ENCODE data around the gene DNASE1. TPM values are rescaled to one million over a fixed set of nuclear protein-coding genes. Genes with fewer than 3 reads are reported as not detected.

Gene DNASE1
- total RNA-seq, 1 experiment from 2014 or later = 26.0 TPM

DNA sequence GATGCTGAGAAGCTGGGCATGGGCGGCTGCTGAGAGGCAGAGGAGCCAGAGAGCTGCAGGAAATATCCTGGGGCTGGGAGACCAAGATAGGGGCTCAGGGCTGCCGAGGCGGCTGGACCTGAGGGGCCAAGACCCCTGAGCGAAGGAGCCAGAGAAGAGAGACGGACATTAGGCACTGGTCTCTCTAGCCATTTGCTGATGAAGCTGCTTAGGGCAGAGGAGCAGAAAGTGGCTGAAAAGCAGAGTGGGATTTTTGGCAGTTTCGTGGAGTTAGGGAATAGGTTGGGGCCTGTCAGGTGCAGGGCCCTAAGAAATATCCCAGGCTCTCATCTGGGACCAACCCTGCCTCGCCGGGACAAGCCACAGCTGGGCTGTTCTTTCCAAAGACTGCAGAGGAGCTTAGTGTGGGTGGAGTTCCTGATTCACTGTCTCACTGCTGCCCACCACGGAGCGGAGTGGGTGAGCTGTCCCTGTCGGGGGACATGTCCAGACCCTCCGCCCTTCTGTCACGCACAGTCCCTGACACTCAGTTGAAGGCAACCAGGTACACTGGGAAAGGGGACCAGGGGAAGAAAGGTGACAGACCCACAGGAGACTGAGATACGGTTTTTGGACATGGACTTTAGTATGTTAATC is 11.3 kb upstream of the DNASE1 start:
- intact Hi-C loops (cut with micrococcal nuclease; ENCODE audit: unreplicated experiment) = no loop called here
- CTCF ChIA-PET = interaction anchor here (0.5 to 1.1 kb wide), 3 partner anchors 29 to 48 kb away, joined by 3 to 5 read pairs (median 3); no protein-coding TSS in a partner anchor
- Mint-ChIP-seq H3K27me3 (ENCODE audit: unreplicated experiment) (no peaks in the 10 kb centered on the region), H3K9me3 (ENCODE audit: low read depth, unreplicated experiment) (no peaks in the 10 kb centered on the region), H3K27ac (ENCODE audit: unreplicated experiment) (peak overlapping the region; percentile 5), H3K4me1 (ENCODE audit: low read depth, unreplicated experiment) (peaks cover 34% of the 10 kb centered on the region), H3K4me3 (ENCODE audit: low read depth, unreplicated experiment) (peak overlapping the region; percentile 29), H3K36me3 (ENCODE audit: insufficient read depth, unreplicated experiment) (peaks cover 30% of the 10 kb centered on the region)
- DNase-seq = no peak
- BruUV-seq (replicated peaks) = no TSS peak
- TF ChIP-seq, protein P1, sequence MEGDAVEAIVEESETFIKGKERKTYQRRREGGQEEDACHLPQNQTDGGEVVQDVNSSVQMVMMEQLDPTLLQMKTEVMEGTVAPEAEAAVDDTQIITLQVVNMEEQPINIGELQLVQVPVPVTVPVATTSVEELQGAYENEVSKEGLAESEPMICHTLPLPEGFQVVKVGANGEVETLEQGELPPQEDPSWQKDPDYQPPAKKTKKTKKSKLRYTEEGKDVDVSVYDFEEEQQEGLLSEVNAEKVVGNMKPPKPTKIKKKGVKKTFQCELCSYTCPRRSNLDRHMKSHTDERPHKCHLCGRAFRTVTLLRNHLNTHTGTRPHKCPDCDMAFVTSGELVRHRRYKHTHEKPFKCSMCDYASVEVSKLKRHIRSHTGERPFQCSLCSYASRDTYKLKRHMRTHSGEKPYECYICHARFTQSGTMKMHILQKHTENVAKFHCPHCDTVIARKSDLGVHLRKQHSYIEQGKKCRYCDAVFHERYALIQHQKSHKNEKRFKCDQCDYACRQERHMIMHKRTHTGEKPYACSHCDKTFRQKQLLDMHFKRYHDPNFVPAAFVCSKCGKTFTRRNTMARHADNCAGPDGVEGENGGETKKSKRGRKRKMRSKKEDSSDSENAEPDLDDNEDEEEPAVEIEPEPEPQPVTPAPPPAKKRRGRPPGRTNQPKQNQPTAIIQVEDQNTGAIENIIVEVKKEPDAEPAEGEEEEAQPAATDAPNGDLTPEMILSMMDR (IDR thresholded peaks at IDR 0.05; ENCODE audit: unreplicated experiment) = no peak

DNA sequence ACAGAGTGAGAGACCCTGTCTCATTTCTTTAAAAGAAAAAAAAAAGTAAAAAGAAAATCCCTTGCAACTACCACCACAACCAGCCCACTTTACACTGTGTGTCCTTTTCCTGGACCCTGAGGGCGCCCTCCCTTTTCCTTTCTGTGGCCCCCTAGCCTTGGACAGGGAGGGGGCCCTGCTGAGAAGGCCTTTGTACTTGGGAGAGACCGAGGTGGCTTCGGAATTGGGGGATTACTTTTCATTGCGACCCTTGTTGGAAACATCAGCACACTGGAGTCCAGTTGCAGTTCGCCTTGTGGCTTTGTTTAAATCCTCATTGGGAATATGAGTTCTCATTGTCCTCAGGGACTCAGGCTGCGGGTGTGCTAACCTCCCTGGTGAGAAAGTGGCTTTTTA is 9.4 kb upstream of the DNASE1 start:
- TF ChIP-seq, protein P1 (IDR thresholded peaks at IDR 0.05; ENCODE audit: unreplicated experiment) = no peak
- Mint-ChIP-seq H3K4me3 (ENCODE audit: low read depth, unreplicated experiment) (no peak overlapping the region), H3K27ac (ENCODE audit: unreplicated experiment) (peak overlapping the region; percentile 16), H3K9me3 (ENCODE audit: low read depth, unreplicated experiment) (no peaks in the 10 kb centered on the region), H3K4me1 (ENCODE audit: low read depth, unreplicated experiment) (peaks cover 34% of the 10 kb centered on the region), H3K36me3 (ENCODE audit: insufficient read depth, unreplicated experiment) (peaks cover 30% of the 10 kb centered on the region), H3K27me3 (ENCODE audit: unreplicated experiment) (no peaks in the 10 kb centered on the region)
- intact Hi-C loops (cut with micrococcal nuclease; ENCODE audit: unreplicated experiment) = no loop called here
- DNase-seq = no peak
- BruUV-seq (replicated peaks) = no TSS peak
- CTCF ChIA-PET = no interaction called here

- TF ChIP-seq, protein P1 (IDR thresholded peaks at IDR 0.05; ENCODE audit: unreplicated experiment) = no peak
- DNase-seq = no peak
- no TSS peak for BruUV-seq (replicated peaks)
- no peaks in the 10 kb centered on the region for H3K9me3 Mint-ChIP-seq (ENCODE audit: low read depth, unreplicated experiment)
- intact Hi-C loops (cut with micrococcal nuclease; ENCODE audit: unreplicated experiment) = no loop called here
- peak overlapping the region; percentile 16 for H3K27ac Mint-ChIP-seq (ENCODE audit: unreplicated experiment)
- peak overlapping the region; percentile 11 for H3K4me3 Mint-ChIP-seq (ENCODE audit: low read depth, unreplicated experiment)
- no peaks in the 10 kb centered on the region for H3K27me3 Mint-ChIP-seq (ENCODE audit: unreplicated experiment)
- CTCF ChIA-PET = interaction anchor here (0.6 to 1.2 kb wide), 3 partner anchors 8 to 79 kb away, joined by 3 to 6 read pairs (median 6); no protein-coding TSS in a partner anchor
- H3K36me3 Mint-ChIP-seq (ENCODE audit: insufficient read depth, unreplicated experiment) = peaks cover 36% of the 10 kb centered on the region
- peaks cover 34% of the 10 kb centered on the region for H3K4me1 Mint-ChIP-seq (ENCODE audit: low read depth, unreplicated experiment)
These were observed 8.8 kb upstream of the DNASE1 start for GRCh38 chr16:3645504-3646347.

GRCh38 chr16:3646348-3646920 is 8.1 kb upstream of the DNASE1 start:
- Mint-ChIP-seq H3K4me3 (ENCODE audit: low read depth, unreplicated experiment) (peak overlapping the region; percentile 11), H3K27ac (ENCODE audit: unreplicated experiment) (peak overlapping the region; percentile 16), H3K9me3 (ENCODE audit: low read depth, unreplicated experiment) (no peaks in the 10 kb centered on the region), H3K4me1 (ENCODE audit: low read depth, unreplicated experiment) (peaks cover 34% of the 10 kb centered on the region), H3K36me3 (ENCODE audit: insufficient read depth, unreplicated experiment) (peaks cover 43% of the 10 kb centered on the region), H3K27me3 (ENCODE audit: unreplicated experiment) (no peaks in the 10 kb centered on the region)
- TF ChIP-seq, protein P1 (IDR thresholded peaks at IDR 0.05; ENCODE audit: unreplicated experiment) = no peak
- CTCF ChIA-PET = interaction anchor here (0.6 to 1.2 kb wide), 3 partner anchors 9 to 80 kb away, joined by 3 to 6 read pairs (median 6); no protein-coding TSS in a partner anchor
- intact Hi-C loops (cut with micrococcal nuclease; ENCODE audit: unreplicated experiment) = no loop called here
- no TSS peak for BruUV-seq (replicated peaks)
- peak; percentile 78 for DNase-seq
